Kidney (tissue), 14 donors: ENCODE data around the gene ASTN2. TPM values are rescaled to one million over a fixed set of nuclear protein-coding genes. Genes with fewer than 3 reads are reported as not detected.

Experiments
- DNase-seq, 5 donors: peaks; one replicate each; pipeline ENCODE4 v3.0.0-alpha.2; 2013 to 2020
- FAIRE-seq: peaks from 2 replicates; lab custom pipeline; 2012; peaks lifted over from hg19 to GRCh38; lab: Jason Lieb, UNC
- H3K27ac ChIP-seq, 2 donors: one replicate each; pipeline ENCODE4 v1.7.0; 2013; ENCODE audit warnings: low read depth in 2 of 2, low read length in 2 of 2, inconsistent platforms in 1 of 2
- H3K27me3 ChIP-seq: one replicate; pipeline ENCODE4 v1.7.1; 2013; ENCODE audit warnings: low read length, inconsistent platforms; ENCODE audit not compliant: control insufficient read depth, insufficient read depth
- H3K36me3 ChIP-seq, 3 donors: one replicate each; pipeline versions ENCODE4 v1.7.0 to v1.7.1; 2013; ENCODE audit warnings: low read length in 3 of 3, control low read depth in 1 of 3, inconsistent platforms in 1 of 3; ENCODE audit not compliant: insufficient read depth in 3 of 3, control insufficient read depth in 2 of 3
- H3K4me1 ChIP-seq, 3 donors: one replicate each; pipeline versions ENCODE4 v1.7.0 to v1.7.1; 2013; ENCODE audit warnings: low read length in 3 of 3, inconsistent platforms in 1 of 3, low read depth in 1 of 3; ENCODE audit not compliant: control insufficient read depth in 2 of 3, insufficient read depth in 2 of 3
- H3K4me3 ChIP-seq, 3 donors: one replicate each; pipeline versions ENCODE4 v1.7.0 to v1.8.1; 2013; ENCODE audit warnings: low read length in 3 of 3, control low read depth in 1 of 3, inconsistent platforms in 1 of 3
- H3K9ac ChIP-seq, 3 donors: one replicate each; pipeline versions ENCODE4 v1.7.0 to v1.7.1; 2013; ENCODE audit warnings: low read length in 3 of 3, control low read depth in 1 of 3, inconsistent platforms in 1 of 3
- H3K9me3 ChIP-seq, 3 donors: one replicate each; pipeline versions ENCODE4 v1.7.0 to v1.7.1; 2013; ENCODE audit warnings: low read length in 3 of 3, control low read depth in 1 of 3, inconsistent platforms in 1 of 3; ENCODE audit not compliant: control insufficient read depth in 2 of 3, insufficient read depth in 1 of 3
- intact Hi-C: fragments of 100-400 bp; cut with DNase I; formaldehyde crosslinking; loops from one replicate; pipeline ENCODE4 v1.11.1; 2022
- polyA plus RNA-seq: library from polyadenylated mRNA; stranded (reverse); fragments of 350-450 nt; fragmentation: Illumina TruSeq; extraction: RNeasy Lipid Tissue Mini Kit (QIAGEN cat#74804); gene quantifications from one replicate; pipeline ENCODE4 v1.2.3, GENCODE V29; 2014; ENCODE audit warnings: low read depth, low replicate concordance; ENCODE audit not compliant: insufficient read depth
- total RNA-seq: library from RNA; stranded (reverse); fragmentation: NEBNext Ultra II Directional; extraction: Animal tissue kit (Norgen Biotek cat#: 25700); gene quantifications from one replicate; pipeline ENCODE4 v1.2.1, GENCODE V29; 2021
- TF ChIP-seq, protein P1 (sequence below): IDR thresholded peaks from 3 replicates; pipeline ENCODE4 v1.5.1; 2012; ENCODE audit warnings: mild to moderate bottlenecking, moderate library complexity, borderline replicate concordance; ENCODE audit not compliant: insufficient read depth; ENCODE audit errors: extremely low read depth
- donor health status: control.
- donor health status: control.
- donor health status: control.
- donor health status: control.
- donor health status: control.
- donor health status: DM: yes; HTN: yes; CAD: no.
- donor health status: Normal renal cell carcinoma (clear cell type).

The ASTN2 gene
- total and polyA plus RNA-seq, 2 donors from 2014 or later: 7.6 to 11.5 TPM

DNA sequence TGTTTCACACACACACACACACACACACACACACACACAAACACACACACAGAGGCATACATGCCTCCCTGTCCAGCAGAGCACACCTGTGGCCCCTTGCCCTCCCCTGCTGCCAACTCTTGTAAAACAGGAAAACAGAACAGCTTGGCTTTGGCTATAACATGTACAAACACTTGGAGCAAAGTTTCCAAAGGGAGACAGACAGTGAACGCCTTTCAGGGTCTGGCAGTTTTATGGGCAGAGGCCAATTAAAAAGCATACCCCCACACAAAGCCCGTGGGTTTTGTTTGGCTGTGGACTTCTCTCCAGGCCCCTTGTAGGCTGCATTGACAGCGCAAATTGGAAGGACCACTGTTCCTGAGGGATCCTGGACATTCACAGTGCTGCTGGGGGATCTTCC is 995.7 kb downstream of the ASTN2 start:
- Histone ChIP-seq H3K36me3 (peaks cover 0 to 2% (median 0%) of the 10 kb centered on the region in 3 donors), H3K27ac (no peak overlapping the region), H3K9me3 (no peaks in the 10 kb centered on the region), H3K27me3 (no peaks in the 10 kb centered on the region), H3K9ac (no peak overlapping the region), H3K4me1 (peaks cover 0 to 3% (median 3%) of the 10 kb centered on the region in 3 donors), H3K4me3 (no peak overlapping the region)
- FAIRE-seq (no peak), DNase-seq (peak in 4 of 5 donors; percentile 49 to 74 (median 66))
- intact Hi-C loops: no loop called here
- TF ChIP-seq, protein P1, sequence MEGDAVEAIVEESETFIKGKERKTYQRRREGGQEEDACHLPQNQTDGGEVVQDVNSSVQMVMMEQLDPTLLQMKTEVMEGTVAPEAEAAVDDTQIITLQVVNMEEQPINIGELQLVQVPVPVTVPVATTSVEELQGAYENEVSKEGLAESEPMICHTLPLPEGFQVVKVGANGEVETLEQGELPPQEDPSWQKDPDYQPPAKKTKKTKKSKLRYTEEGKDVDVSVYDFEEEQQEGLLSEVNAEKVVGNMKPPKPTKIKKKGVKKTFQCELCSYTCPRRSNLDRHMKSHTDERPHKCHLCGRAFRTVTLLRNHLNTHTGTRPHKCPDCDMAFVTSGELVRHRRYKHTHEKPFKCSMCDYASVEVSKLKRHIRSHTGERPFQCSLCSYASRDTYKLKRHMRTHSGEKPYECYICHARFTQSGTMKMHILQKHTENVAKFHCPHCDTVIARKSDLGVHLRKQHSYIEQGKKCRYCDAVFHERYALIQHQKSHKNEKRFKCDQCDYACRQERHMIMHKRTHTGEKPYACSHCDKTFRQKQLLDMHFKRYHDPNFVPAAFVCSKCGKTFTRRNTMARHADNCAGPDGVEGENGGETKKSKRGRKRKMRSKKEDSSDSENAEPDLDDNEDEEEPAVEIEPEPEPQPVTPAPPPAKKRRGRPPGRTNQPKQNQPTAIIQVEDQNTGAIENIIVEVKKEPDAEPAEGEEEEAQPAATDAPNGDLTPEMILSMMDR: no peak

DNA sequence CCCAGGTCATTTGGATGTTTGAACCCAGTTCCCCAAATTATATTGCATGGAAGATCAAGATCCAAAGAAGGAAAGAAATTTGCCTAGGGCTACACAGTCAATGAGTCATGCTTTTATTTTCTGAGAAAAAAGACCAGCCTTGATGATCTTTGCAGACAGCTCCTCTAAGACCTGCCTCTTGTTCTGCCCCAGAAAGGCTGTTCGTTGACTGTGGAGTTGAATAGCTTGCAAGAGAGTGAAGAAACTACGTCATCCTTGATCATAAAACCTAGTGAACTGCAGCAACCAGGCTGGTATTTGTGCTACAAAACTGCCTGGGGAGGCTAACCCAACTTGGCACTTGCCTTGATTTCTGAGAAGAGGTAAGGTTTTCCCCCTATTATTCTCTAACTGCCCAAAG is 997.4 kb downstream of the ASTN2 start:
- peaks cover 0 to 3% (median 3%) of the 10 kb centered on the region in 3 donors for H3K4me1 ChIP-seq
- peaks cover 0 to 2% (median 0%) of the 10 kb centered on the region in 3 donors for H3K36me3 ChIP-seq
- FAIRE-seq (no peak), DNase-seq (peak in 4 of 5 donors; percentile 39 to 84 (median 62))
- peak overlapping the region in 1 of 2 donors; percentile 39 for H3K27ac ChIP-seq
- H3K4me3 ChIP-seq: no peak overlapping the region
- H3K27me3 ChIP-seq: no peaks in the 10 kb centered on the region
- H3K9ac ChIP-seq: no peak overlapping the region
- no peaks in the 10 kb centered on the region for H3K9me3 ChIP-seq
- intact Hi-C loops: no loop called here
- TF ChIP-seq, protein P1: no peak

DNA sequence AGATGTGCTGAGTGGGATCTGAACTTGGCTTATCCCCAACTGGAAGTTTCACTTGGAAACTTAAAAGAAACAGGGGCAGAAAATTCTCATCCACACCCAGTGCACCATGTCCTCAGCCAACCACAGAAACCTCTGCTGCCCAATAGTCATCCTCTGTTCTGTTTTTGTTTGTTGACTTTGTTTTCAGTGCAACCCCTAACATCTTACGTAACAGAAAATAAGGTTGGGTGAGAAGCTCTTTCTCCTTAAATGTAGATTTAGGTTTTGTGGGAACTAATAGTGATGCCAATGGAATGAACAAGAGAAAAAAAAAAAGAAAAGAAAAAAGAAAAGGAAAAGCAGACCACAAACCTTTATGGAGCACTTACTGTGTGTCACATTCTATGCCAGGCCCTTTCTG is 998.4 kb downstream of the ASTN2 start:
- H3K4me1 ChIP-seq: peaks cover 0 to 3% (median 3%) of the 10 kb centered on the region in 3 donors
- H3K36me3 ChIP-seq: peaks cover 0 to 2% (median 0%) of the 10 kb centered on the region in 3 donors
- intact Hi-C loops: no loop called here
- H3K9ac ChIP-seq: no peak overlapping the region
- FAIRE-seq (no peak), DNase-seq (no peak)
- no peak overlapping the region for H3K27ac ChIP-seq
- H3K9me3 ChIP-seq: no peaks in the 10 kb centered on the region
- TF ChIP-seq, protein P1: no peak
- H3K4me3 ChIP-seq: no peak overlapping the region
- H3K27me3 ChIP-seq: no peaks in the 10 kb centered on the region

DNA sequence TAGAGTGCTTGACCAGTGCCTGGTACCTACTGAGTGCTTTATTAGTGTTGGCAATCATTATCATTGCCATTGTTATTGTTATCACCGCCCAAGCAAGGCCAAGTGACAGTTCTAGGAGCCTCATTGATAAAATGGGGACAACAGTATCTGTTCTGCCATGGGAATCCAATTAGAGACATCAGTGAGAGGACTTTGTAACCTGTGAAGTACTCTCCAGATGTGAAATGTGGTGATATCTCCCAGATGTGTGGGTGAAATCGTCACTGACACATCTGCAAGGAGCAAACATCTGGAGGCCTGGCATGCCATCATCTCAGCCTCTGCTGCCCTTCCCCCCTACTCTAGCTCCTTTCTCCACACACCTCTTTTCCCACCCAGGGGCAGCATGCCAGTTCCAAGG is 1000.5 kb downstream of the ASTN2 start:
- H3K27ac ChIP-seq: no peak overlapping the region
- no peak for FAIRE-seq
- H3K9ac ChIP-seq: no peak overlapping the region
- intact Hi-C loops: no loop called here
- peaks cover 0 to 2% (median 0%) of the 10 kb centered on the region in 3 donors for H3K36me3 ChIP-seq
- no peak for DNase-seq
- no peaks in the 10 kb centered on the region for H3K9me3 ChIP-seq
- no peak overlapping the region for H3K4me3 ChIP-seq
- TF ChIP-seq, protein P1: no peak
- no peaks in the 10 kb centered on the region for H3K27me3 ChIP-seq
- peaks cover 0 to 3% (median 3%) of the 10 kb centered on the region in 3 donors for H3K4me1 ChIP-seq
